ENCODE measurements around the gene BORCS5. TPM values are rescaled to one million over a fixed set of nuclear protein-coding genes. Genes with fewer than 3 reads are reported as not detected.

BORCS5 gene
- total RNA-seq, 1 donor from 2014 or later, result 22.7 TPM

DNA sequence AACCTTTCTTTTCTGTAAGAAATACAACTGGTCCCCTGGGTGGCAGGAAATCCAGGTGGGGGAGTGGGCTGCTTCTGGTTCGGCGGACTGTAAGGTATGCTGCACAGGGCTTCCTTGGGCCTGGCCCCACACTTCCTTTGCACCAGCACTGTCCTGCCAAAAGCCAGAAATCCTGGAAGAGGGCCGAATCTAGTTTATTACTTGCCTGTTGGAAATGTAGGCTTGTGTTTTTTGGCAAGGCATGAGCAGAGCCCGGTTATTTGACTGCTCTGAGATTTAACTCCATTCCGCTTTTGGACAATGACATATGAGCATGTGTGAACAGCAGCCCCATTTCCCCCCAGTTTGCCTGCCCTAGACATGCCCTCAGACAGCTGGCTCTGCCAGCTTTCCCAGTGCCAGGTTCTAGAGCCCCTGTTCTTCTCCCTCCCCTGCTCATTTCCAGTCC is 86.6 kb downstream of the BORCS5 start:
- Mint-ChIP-seq H3K4me3 (no peak overlapping the region), H3K9me3 (no peaks in the 10 kb centered on the region), H3K27me3 (no peaks in the 10 kb centered on the region), H3K4me1 (peaks cover 6% of the 10 kb centered on the region), H3K36me3 (ENCODE audit: low read depth) (peaks cover 36% of the 10 kb centered on the region), H3K27ac (no peak overlapping the region)
- DNase-seq, result no peak
- TF ChIP-seq, protein P1, sequence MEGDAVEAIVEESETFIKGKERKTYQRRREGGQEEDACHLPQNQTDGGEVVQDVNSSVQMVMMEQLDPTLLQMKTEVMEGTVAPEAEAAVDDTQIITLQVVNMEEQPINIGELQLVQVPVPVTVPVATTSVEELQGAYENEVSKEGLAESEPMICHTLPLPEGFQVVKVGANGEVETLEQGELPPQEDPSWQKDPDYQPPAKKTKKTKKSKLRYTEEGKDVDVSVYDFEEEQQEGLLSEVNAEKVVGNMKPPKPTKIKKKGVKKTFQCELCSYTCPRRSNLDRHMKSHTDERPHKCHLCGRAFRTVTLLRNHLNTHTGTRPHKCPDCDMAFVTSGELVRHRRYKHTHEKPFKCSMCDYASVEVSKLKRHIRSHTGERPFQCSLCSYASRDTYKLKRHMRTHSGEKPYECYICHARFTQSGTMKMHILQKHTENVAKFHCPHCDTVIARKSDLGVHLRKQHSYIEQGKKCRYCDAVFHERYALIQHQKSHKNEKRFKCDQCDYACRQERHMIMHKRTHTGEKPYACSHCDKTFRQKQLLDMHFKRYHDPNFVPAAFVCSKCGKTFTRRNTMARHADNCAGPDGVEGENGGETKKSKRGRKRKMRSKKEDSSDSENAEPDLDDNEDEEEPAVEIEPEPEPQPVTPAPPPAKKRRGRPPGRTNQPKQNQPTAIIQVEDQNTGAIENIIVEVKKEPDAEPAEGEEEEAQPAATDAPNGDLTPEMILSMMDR (IDR thresholded peaks at IDR 0.05), result no peak
- POLR2A ChIA-PET, result no interaction called here
- CTCF ChIA-PET, result no interaction called here
- no peak for ATAC-seq (ENCODE audit: low read depth)
- intact Hi-C loops (cut with micrococcal nuclease), result no loop called here

GRCh38 chr12:12445165-12445881 is 88.4 kb downstream of the BORCS5 start:
- POLR2A ChIA-PET, result interaction anchor here (0.7 kb wide), 1 partner anchor 347 kb away, joined by 4 read pairs; no protein-coding TSS in a partner anchor
- Mint-ChIP-seq H3K27ac (no peak overlapping the region), H3K4me1 (peaks cover 6% of the 10 kb centered on the region), H3K36me3 (ENCODE audit: low read depth) (peaks cover 25% of the 10 kb centered on the region), H3K27me3 (no peaks in the 10 kb centered on the region), H3K4me3 (no peak overlapping the region), H3K9me3 (no peaks in the 10 kb centered on the region)
- CTCF ChIA-PET, result no interaction called here
- ATAC-seq (ENCODE audit: low read depth) (no peak), DNase-seq (no peak)
- TF ChIP-seq, protein P1 (IDR thresholded peaks at IDR 0.05), result no peak
- intact Hi-C loops (cut with micrococcal nuclease), result no loop called here

DNA sequence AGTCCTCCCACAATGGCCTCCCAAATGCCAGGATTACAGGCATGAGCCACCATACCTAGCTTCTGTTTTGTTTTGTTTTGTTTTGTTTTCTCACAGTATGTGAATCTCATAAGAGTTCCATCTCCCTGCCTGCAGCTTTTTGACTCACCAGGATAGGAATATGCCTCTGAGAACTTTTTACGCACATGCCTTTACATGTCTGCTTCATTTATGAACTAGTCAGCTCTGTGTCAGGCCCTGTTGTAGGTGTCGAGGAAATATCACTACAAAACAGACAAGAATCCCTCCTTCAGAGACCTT is 89.0 kb downstream of the BORCS5 start:
- Mint-ChIP-seq H3K9me3 (no peaks in the 10 kb centered on the region), H3K27me3 (no peaks in the 10 kb centered on the region), H3K36me3 (ENCODE audit: low read depth) (peaks cover 23% of the 10 kb centered on the region), H3K4me3 (no peak overlapping the region), H3K4me1 (peaks cover 6% of the 10 kb centered on the region), H3K27ac (no peak overlapping the region)
- DNase-seq (no peak), ATAC-seq (ENCODE audit: low read depth) (no peak)
- intact Hi-C loops (cut with micrococcal nuclease), result no loop called here
- ChIA-PET CTCF (no interaction called here), POLR2A (interaction anchor here (0.7 kb wide), 1 partner anchor 347 kb away, joined by 4 read pairs; no protein-coding TSS in a partner anchor)
- TF ChIP-seq, protein P1 (IDR thresholded peaks at IDR 0.05), result no peak

DNA sequence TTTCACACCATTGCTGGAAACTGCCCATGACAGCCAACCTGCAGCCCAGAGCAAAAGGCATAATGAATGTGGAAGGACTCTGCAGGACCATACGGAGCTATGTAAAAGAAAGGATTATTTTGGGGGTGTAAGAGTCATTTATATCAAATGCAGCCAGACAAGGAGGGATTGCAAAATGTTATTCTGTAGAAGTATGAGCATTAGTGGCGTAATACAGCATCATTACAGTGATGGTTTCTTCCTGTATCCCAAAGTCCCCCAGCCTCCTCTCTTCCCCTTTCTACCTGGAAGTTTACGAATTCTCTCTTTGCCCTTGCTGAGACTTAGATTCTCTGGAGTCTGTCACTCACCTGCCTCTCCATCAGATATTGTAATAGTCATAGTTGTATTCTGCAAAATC is 89.9 kb downstream of the BORCS5 start:
- Mint-ChIP-seq H3K36me3 (ENCODE audit: low read depth) (peaks cover 20% of the 10 kb centered on the region), H3K4me3 (no peak overlapping the region), H3K27ac (no peak overlapping the region), H3K9me3 (no peaks in the 10 kb centered on the region), H3K27me3 (no peaks in the 10 kb centered on the region), H3K4me1 (peaks cover 6% of the 10 kb centered on the region)
- ChIA-PET CTCF (no interaction called here), POLR2A (no interaction called here)
- TF ChIP-seq, protein P1 (IDR thresholded peaks at IDR 0.05), result no peak
- DNase-seq (no peak), ATAC-seq (ENCODE audit: low read depth) (no peak)
- intact Hi-C loops (cut with micrococcal nuclease), result no loop called here

DNA sequence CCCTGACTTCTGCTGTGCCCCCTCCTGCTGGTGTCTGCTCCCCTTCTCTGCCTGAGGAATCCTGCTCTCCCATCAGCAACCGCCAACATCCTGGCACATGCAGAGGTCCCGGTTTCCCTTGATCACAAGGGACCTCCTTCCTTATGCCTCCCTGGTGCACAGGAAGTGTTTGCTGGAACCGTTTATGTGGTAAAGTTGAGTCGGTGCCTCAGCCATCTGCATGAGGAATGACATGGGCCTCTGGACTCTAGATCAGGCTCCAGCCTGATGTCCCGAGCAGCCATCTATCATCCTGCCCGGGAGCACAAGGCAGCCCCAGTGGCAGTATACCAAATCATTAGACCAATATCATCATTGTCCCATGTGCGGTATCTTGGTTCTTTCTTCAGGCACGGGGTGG is 90.4 kb downstream of the BORCS5 start:
- Mint-ChIP-seq H3K27me3 (no peaks in the 10 kb centered on the region), H3K9me3 (no peaks in the 10 kb centered on the region), H3K36me3 (ENCODE audit: low read depth) (peaks cover 15% of the 10 kb centered on the region), H3K4me1 (peaks cover 6% of the 10 kb centered on the region), H3K4me3 (no peak overlapping the region), H3K27ac (no peak overlapping the region)
- ATAC-seq (ENCODE audit: low read depth) (no peak), DNase-seq (no peak)
- CTCF ChIA-PET, result no interaction called here
- intact Hi-C loops (cut with micrococcal nuclease), result no loop called here
- POLR2A ChIA-PET, result no interaction called here
- TF ChIP-seq, protein P1 (IDR thresholded peaks at IDR 0.05), result no peak
